ENCODE data around the gene MCC.

- TF ChIP-seq, protein P1, sequence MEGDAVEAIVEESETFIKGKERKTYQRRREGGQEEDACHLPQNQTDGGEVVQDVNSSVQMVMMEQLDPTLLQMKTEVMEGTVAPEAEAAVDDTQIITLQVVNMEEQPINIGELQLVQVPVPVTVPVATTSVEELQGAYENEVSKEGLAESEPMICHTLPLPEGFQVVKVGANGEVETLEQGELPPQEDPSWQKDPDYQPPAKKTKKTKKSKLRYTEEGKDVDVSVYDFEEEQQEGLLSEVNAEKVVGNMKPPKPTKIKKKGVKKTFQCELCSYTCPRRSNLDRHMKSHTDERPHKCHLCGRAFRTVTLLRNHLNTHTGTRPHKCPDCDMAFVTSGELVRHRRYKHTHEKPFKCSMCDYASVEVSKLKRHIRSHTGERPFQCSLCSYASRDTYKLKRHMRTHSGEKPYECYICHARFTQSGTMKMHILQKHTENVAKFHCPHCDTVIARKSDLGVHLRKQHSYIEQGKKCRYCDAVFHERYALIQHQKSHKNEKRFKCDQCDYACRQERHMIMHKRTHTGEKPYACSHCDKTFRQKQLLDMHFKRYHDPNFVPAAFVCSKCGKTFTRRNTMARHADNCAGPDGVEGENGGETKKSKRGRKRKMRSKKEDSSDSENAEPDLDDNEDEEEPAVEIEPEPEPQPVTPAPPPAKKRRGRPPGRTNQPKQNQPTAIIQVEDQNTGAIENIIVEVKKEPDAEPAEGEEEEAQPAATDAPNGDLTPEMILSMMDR (IDR thresholded peaks at IDR 0.05), result no peak
- TF ChIP-seq POLR2A (IDR thresholded peaks at IDR 0.05), result no peak
Observed at GRCh38 chr5:113145757-113146387, 342.4 kb downstream of the MCC start.
